ENCODE data around the gene DTNB.

Gene DTNB

DNA sequence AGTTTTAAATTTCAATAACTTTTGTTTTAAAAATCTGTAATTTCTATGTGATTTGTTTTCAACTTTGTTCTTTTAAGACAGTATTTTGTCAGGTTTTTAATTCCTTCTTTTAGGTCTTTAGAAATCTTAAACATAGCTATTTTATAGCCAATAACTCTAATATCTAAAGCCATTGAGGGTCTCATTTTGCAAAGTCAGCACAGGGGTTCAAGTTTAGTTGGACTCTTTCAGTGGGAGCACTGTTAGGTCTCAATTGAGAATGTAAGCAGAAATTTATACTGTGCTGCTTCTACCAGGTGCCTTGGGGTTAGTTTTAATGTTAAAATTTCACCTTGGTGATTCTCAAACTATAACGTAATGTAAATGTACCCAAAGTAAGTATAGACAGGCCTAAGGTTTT is 226.4 kb downstream of the DTNB start:
- TF ChIP-seq TEAD4 (IDR thresholded peaks at IDR 0.05) (no peak), CREB1 (IDR thresholded peaks at IDR 0.05; ENCODE audit: low read depth) (no peak), ZBTB7A (IDR thresholded peaks at IDR 0.05; ENCODE audit: low read depth) (no peak), EP300 (IDR thresholded peaks at IDR 0.05; ENCODE audit: borderline replicate concordance) (no peak), NFIC (IDR thresholded peaks at IDR 0.05) (no peak), FOXM1 (IDR thresholded peaks at IDR 0.05; ENCODE audit: borderline replicate concordance, low read depth) (no peak), USF1 (IDR thresholded peaks at IDR 0.05) (no peak), EGR1 (IDR thresholded peaks at IDR 0.05) (no peak), TCF12 (IDR thresholded peaks at IDR 0.05; ENCODE audit: low read depth) (no peak), RAD21 (IDR thresholded peaks at IDR 0.05; ENCODE audit: low read depth) (no peak), TAF1 (IDR thresholded peaks at IDR 0.05; ENCODE audit: low read depth) (no peak), YY1 (IDR thresholded peaks at IDR 0.05; ENCODE audit: low read depth) (no peak), CEBPB (IDR thresholded peaks at IDR 0.05) (no peak)
- TF ChIP-seq, protein P1, sequence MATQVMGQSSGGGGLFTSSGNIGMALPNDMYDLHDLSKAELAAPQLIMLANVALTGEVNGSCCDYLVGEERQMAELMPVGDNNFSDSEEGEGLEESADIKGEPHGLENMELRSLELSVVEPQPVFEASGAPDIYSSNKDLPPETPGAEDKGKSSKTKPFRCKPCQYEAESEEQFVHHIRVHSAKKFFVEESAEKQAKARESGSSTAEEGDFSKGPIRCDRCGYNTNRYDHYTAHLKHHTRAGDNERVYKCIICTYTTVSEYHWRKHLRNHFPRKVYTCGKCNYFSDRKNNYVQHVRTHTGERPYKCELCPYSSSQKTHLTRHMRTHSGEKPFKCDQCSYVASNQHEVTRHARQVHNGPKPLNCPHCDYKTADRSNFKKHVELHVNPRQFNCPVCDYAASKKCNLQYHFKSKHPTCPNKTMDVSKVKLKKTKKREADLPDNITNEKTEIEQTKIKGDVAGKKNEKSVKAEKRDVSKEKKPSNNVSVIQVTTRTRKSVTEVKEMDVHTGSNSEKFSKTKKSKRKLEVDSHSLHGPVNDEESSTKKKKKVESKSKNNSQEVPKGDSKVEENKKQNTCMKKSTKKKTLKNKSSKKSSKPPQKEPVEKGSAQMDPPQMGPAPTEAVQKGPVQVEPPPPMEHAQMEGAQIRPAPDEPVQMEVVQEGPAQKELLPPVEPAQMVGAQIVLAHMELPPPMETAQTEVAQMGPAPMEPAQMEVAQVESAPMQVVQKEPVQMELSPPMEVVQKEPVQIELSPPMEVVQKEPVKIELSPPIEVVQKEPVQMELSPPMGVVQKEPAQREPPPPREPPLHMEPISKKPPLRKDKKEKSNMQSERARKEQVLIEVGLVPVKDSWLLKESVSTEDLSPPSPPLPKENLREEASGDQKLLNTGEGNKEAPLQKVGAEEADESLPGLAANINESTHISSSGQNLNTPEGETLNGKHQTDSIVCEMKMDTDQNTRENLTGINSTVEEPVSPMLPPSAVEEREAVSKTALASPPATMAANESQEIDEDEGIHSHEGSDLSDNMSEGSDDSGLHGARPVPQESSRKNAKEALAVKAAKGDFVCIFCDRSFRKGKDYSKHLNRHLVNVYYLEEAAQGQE (IDR thresholded peaks at IDR 0.05; ENCODE audit: low read depth), result no peak
- TF ChIP-seq, protein P2, sequence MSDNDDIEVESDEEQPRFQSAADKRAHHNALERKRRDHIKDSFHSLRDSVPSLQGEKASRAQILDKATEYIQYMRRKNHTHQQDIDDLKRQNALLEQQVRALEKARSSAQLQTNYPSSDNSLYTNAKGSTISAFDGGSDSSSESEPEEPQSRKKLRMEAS (IDR thresholded peaks at IDR 0.05), result no peak

DNA sequence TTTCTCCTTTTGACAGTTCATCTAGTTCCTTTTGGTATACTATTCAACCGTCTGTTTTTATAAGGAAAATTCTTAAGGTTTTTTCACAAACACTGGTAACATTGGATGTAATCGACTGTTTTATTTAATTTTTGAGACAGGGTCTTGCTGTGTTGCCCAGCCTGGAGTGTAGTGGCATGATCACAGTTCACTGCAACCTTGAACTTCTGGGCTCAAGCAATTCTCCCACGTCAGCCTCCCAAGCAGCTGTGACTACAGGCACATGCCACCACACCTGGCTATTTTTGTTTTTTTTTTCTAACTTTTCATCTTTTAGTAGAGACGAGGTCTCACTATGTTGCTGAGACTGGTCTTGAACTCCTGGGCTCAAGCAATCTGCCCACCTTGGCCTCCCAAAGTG is 227.3 kb downstream of the DTNB start:
- TF ChIP-seq NFIC (IDR thresholded peaks at IDR 0.05) (no peak), TEAD4 (IDR thresholded peaks at IDR 0.05) (no peak), TCF12 (IDR thresholded peaks at IDR 0.05; ENCODE audit: low read depth) (no peak), CREB1 (IDR thresholded peaks at IDR 0.05; ENCODE audit: low read depth) (no peak), FOXM1 (IDR thresholded peaks at IDR 0.05; ENCODE audit: borderline replicate concordance, low read depth) (no peak), YY1 (IDR thresholded peaks at IDR 0.05; ENCODE audit: low read depth) (no peak), TAF1 (IDR thresholded peaks at IDR 0.05; ENCODE audit: low read depth) (no peak), RAD21 (IDR thresholded peaks at IDR 0.05; ENCODE audit: low read depth) (no peak), CEBPB (IDR thresholded peaks at IDR 0.05) (no peak), EGR1 (IDR thresholded peaks at IDR 0.05) (no peak), ZBTB7A (IDR thresholded peaks at IDR 0.05; ENCODE audit: low read depth) (no peak), USF1 (IDR thresholded peaks at IDR 0.05) (no peak), EP300 (IDR thresholded peaks at IDR 0.05; ENCODE audit: borderline replicate concordance) (no peak)
- TF ChIP-seq, protein P2 (IDR thresholded peaks at IDR 0.05), result no peak
- TF ChIP-seq, protein P1 (IDR thresholded peaks at IDR 0.05; ENCODE audit: low read depth), result no peak

DNA sequence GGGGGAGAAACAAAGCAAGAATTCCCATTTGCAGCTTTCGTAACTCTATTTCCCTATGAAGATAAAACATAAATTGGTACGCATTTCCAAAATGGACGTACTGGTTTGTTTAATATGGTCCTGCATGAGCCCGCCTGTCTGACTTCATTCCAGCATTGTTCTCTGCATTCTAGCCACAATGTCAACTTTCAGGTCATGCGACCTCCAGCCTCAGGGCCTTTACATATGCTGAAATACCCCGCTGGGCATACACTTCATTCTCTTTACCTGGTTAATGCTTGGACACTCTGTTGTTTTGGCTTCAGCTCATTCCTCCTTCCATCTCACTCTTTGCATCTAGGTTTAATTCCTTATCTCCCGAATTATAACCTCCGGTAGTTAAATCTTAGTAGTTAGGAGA is 227.9 kb downstream of the DTNB start:
- no peak for TF ChIP-seq FOXM1 (IDR thresholded peaks at IDR 0.05; ENCODE audit: borderline replicate concordance, low read depth)
- TF ChIP-seq USF1 (IDR thresholded peaks at IDR 0.05), result no peak
- no peak for TF ChIP-seq NFIC (IDR thresholded peaks at IDR 0.05)
- no peak for TF ChIP-seq ZBTB7A (IDR thresholded peaks at IDR 0.05; ENCODE audit: low read depth)
- TF ChIP-seq, protein P2 (IDR thresholded peaks at IDR 0.05), result no peak
- no peak for TF ChIP-seq EP300 (IDR thresholded peaks at IDR 0.05; ENCODE audit: borderline replicate concordance)
- no peak for TF ChIP-seq CREB1 (IDR thresholded peaks at IDR 0.05; ENCODE audit: low read depth)
- TF ChIP-seq TCF12 (IDR thresholded peaks at IDR 0.05; ENCODE audit: low read depth), result no peak
- no peak for TF ChIP-seq TEAD4 (IDR thresholded peaks at IDR 0.05)
- no peak for TF ChIP-seq RAD21 (IDR thresholded peaks at IDR 0.05; ENCODE audit: low read depth)

GRCh38 chr2:25444608-25445270 is 228.6 kb downstream of the DTNB start:
- TF ChIP-seq FOXM1 (IDR thresholded peaks at IDR 0.05; ENCODE audit: borderline replicate concordance, low read depth) (no peak), EP300 (IDR thresholded peaks at IDR 0.05; ENCODE audit: borderline replicate concordance) (no peak), TCF12 (IDR thresholded peaks at IDR 0.05; ENCODE audit: low read depth) (no peak), USF1 (IDR thresholded peaks at IDR 0.05) (no peak), CREB1 (IDR thresholded peaks at IDR 0.05; ENCODE audit: low read depth) (no peak), CEBPB (IDR thresholded peaks at IDR 0.05) (no peak), TEAD4 (IDR thresholded peaks at IDR 0.05) (no peak)
- TF ChIP-seq, protein P2 (IDR thresholded peaks at IDR 0.05), result no peak
